Central memory CD8-positive, alpha-beta T cell (primary cell): ENCODE results near the gene KRTAP10-1.

ENCODE experiments used
- ATAC-seq: fragments of 150-1000 bp; cut with Tn5 transposase; replicated peaks from 2 replicates; pipeline ENCODE4 v1.10.0; 2022; ENCODE audit warnings: mild to moderate bottlenecking, moderate FRiP score, moderate number of reproducible peaks; ENCODE audit not compliant: poor library complexity, severe bottlenecking; ENCODE audit errors: extremely low read depth
- DNase-seq, 2 donors: peaks; one replicate each; pipeline ENCODE4 v3.0.0; 2021; ENCODE audit warnings: low spot score in 2 of 2
- H3K27ac Mint-ChIP-seq: one replicate; pipeline ENCODE4 v1.8.0; 2022; ENCODE audit warnings: low read depth, mild to moderate bottlenecking, moderate library complexity, mixed read lengths
- H3K27me3 Mint-ChIP-seq: one replicate; pipeline ENCODE4 v1.8.0; 2022; ENCODE audit warnings: mixed read lengths
- H3K36me3 Mint-ChIP-seq: one replicate; pipeline ENCODE4 v1.8.0; 2022; ENCODE audit warnings: mild to moderate bottlenecking, moderate library complexity, mixed read lengths; ENCODE audit not compliant: insufficient read depth
- H3K4me1 Mint-ChIP-seq: one replicate; pipeline ENCODE4 v1.8.0; 2022; ENCODE audit warnings: mixed read lengths
- H3K4me3 Mint-ChIP-seq: one replicate; pipeline ENCODE4 v1.8.0; 2022; ENCODE audit warnings: mild to moderate bottlenecking, moderate library complexity, mixed read lengths
- H3K9me3 Mint-ChIP-seq: one replicate; pipeline ENCODE4 v1.8.0; 2022; ENCODE audit warnings: mixed read lengths

KRTAP10-1 gene

DNA sequence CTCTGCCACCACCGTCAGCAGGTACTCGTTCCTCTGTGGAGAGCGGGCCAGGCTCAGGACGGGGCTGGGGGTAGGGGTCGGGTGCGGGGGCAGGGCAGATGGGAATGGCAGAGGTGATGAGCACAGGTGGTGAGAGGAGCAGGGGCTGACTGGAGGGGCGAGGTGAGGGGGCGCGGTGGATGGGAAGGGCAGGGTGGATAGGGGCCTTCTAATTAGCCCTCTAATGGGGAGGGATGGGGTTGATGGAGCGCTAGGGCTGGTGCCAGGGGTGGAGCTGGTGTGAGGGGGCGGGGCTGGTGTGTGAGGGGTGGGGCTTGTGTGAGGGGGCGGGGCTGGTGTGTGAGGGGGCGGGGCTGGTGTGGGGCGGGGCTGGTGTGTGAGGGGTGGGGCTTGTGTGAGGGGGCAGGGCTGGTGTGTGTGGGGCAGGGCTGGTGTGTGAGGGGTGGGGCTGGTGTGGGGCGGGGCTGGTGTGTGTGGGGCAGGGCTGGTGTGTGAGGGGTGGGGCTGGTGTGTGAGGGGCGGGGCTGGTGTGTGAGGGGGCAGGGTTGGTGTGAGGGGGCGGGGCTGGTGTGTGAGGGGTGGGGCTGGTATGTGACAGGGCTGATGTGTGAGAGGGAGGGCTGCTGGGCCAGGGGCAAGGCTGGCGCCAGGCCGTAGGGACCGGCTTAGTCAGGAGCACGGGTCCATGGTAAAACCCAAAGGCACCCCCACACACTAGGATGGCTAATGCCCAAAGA, 5.9 kb downstream of the KRTAP10-1 start:
- Mint-ChIP-seq H3K36me3 (peaks cover 2% of the 10 kb centered on the region), H3K4me1 (no peaks in the 10 kb centered on the region), H3K4me3 (no peak overlapping the region), H3K9me3 (no peaks in the 10 kb centered on the region), H3K27ac (no peak overlapping the region), H3K27me3 (no peaks in the 10 kb centered on the region)
- ATAC-seq: no peak
- DNase-seq: no peak

DNA sequence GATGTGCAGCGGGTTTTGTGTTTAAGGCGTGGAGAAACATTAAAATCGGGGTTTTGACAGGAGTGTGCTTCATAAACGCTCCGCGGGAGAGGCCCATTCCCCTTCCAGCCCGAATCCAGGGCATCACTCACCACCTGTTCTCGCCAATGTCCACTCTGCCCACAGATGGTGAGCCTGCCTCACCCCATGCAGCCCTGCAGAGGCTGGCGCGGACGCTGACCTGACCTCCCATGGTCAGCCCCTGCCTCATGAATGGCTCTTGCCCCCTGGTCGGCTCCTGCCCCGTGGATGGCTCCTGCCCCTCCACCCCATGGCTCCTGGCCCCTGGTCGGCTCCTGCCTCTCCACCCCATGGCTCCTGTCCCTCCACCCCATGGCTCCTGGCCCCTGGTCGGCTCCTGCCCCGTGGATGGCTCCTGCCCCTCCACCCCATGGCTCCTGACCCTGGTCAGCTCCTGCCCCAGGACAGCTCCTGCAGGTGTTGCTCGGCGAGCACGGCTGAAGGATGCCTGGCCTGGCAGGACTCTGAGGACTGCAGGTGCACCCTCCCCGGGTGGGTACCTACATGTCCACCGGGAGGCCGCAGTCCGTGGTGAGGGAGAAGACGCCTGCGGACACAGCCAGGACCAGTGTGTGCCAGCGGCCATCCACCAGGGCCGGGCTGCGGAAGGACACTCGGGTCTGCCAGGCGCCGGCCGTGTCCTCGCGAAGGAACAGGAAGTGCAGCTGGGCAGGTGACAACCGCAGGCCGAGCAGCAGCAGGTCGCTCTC, 6.7 kb downstream of the KRTAP10-1 start:
- Mint-ChIP-seq H3K27ac (no peak overlapping the region), H3K27me3 (no peaks in the 10 kb centered on the region), H3K9me3 (no peaks in the 10 kb centered on the region), H3K4me1 (no peaks in the 10 kb centered on the region), H3K36me3 (peaks cover 2% of the 10 kb centered on the region), H3K4me3 (no peak overlapping the region)
- ATAC-seq: no peak
- DNase-seq: no peak

DNA sequence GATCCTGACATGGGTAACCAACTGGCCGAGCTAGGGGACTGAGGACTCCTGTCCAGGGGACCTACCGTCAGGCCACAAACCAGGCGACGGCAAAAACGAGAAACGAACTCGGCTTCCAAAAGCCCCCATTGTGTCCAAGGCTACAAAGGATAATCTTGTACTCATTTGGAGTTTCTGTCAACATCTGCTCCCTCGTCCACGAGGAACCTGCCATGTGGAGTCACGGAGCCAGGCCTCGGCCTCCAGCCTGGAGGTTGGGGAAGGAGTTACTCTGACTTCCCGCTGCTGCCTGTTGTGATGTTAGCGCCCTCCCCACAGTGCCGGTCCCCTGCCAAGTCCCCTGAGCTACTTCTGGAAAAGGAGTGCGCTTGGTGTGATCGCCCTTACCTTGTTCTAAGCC, 7.3 kb downstream of the KRTAP10-1 start:
- Mint-ChIP-seq H3K36me3 (peaks cover 2% of the 10 kb centered on the region), H3K27ac (no peak overlapping the region), H3K9me3 (no peaks in the 10 kb centered on the region), H3K4me3 (no peak overlapping the region), H3K27me3 (no peaks in the 10 kb centered on the region), H3K4me1 (no peaks in the 10 kb centered on the region)
- DNase-seq: no peak
- ATAC-seq: no peak

DNA sequence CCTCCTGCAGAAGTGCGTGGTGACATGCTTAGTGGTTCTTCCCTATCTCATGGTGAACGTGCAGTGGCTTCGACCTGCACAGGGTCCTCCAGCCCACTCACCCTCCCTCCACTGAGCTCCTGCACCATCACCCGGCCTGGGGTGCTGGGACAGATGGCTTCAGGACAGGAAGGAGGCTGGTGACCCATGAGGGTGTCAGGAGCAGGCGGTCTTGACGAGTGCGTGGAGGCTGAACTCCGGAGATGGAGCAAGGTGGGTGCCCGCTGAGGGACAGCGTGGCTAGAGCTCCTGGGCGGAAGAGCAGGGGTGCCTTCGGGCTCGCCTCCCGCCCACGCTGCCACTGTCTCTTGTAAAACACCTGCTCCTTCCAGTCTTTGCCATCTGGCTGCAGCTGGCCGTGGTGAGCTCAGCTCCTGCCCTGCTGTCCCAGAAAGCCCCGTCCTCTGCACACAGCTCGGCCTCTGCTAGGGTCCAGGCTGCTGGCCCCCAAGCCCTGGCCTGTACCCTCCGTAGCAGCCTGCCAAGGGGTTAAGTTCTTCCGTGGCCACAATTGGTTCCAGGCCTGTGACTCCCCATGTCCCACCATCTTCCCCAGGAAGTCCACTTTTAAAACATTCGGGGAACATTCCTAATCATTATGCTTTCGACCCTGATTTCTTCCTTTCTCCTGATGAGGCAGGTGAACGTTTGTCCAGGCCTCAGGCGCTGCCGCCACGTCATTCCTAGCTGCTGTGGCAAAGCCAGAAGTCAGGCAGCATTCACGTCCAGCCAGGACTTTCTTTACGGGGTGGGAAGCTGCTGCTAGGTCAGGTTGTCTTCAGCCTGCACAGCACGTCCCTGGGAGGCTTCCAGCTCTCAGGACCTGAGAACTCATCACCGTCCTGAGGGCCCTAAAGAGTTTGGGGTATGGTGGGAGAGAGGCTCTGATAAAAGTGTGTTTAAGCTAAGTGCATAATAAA, 8.1 kb downstream of the KRTAP10-1 start:
- DNase-seq: no peak
- H3K27ac Mint-ChIP-seq: no peak overlapping the region
- ATAC-seq: no peak
- no peaks in the 10 kb centered on the region for H3K4me1 Mint-ChIP-seq
- no peaks in the 10 kb centered on the region for H3K27me3 Mint-ChIP-seq
- H3K36me3 Mint-ChIP-seq: peaks cover 2% of the 10 kb centered on the region
- H3K4me3 Mint-ChIP-seq: no peak overlapping the region
- H3K9me3 Mint-ChIP-seq: no peaks in the 10 kb centered on the region

- no peak overlapping the region for H3K4me3 Mint-ChIP-seq
- no peak for ATAC-seq
- H3K27me3 Mint-ChIP-seq: no peaks in the 10 kb centered on the region
- DNase-seq: no peak
- H3K4me1 Mint-ChIP-seq: no peaks in the 10 kb centered on the region
- no peak overlapping the region for H3K27ac Mint-ChIP-seq
- H3K9me3 Mint-ChIP-seq: no peaks in the 10 kb centered on the region
- peaks cover 2% of the 10 kb centered on the region for H3K36me3 Mint-ChIP-seq
Observed at GRCh38 chr21:44530903-44531605, 8.9 kb downstream of the KRTAP10-1 start.

- no peak overlapping the region for H3K4me3 Mint-ChIP-seq
- no peak overlapping the region for H3K27ac Mint-ChIP-seq
- no peaks in the 10 kb centered on the region for H3K4me1 Mint-ChIP-seq
- no peaks in the 10 kb centered on the region for H3K9me3 Mint-ChIP-seq
- H3K27me3 Mint-ChIP-seq: no peaks in the 10 kb centered on the region
- H3K36me3 Mint-ChIP-seq: peaks cover 2% of the 10 kb centered on the region
- no peak for ATAC-seq
- no peak for DNase-seq
Observed at GRCh38 chr21:44530221-44530902, 9.6 kb downstream of the KRTAP10-1 start.

- H3K4me1 Mint-ChIP-seq: no peaks in the 10 kb centered on the region
- no peaks in the 10 kb centered on the region for H3K9me3 Mint-ChIP-seq
- no peak overlapping the region for H3K4me3 Mint-ChIP-seq
- ATAC-seq (no peak), DNase-seq (no peak)
- H3K27ac Mint-ChIP-seq: no peak overlapping the region
- H3K27me3 Mint-ChIP-seq: no peaks in the 10 kb centered on the region
- peaks cover 2% of the 10 kb centered on the region for H3K36me3 Mint-ChIP-seq
Observed at GRCh38 chr21:44529503-44530125, 10.4 kb downstream of the KRTAP10-1 start.

- no peaks in the 10 kb centered on the region for H3K27me3 Mint-ChIP-seq
- peaks cover 2% of the 10 kb centered on the region for H3K36me3 Mint-ChIP-seq
- H3K9me3 Mint-ChIP-seq: no peaks in the 10 kb centered on the region
- ATAC-seq: no peak
- no peak for DNase-seq
- no peak overlapping the region for H3K27ac Mint-ChIP-seq
- H3K4me1 Mint-ChIP-seq: no peaks in the 10 kb centered on the region
- no peak overlapping the region for H3K4me3 Mint-ChIP-seq
Observed at GRCh38 chr21:44529011-44529421, 11.0 kb downstream of the KRTAP10-1 start.

GRCh38 chr21:44528634-44528995, 11.4 kb downstream of the KRTAP10-1 start:
- ATAC-seq (no peak), DNase-seq (no peak)
- Mint-ChIP-seq H3K4me3 (no peak overlapping the region), H3K27me3 (no peaks in the 10 kb centered on the region), H3K36me3 (peaks cover 2% of the 10 kb centered on the region), H3K9me3 (no peaks in the 10 kb centered on the region), H3K4me1 (no peaks in the 10 kb centered on the region), H3K27ac (no peak overlapping the region)

DNA sequence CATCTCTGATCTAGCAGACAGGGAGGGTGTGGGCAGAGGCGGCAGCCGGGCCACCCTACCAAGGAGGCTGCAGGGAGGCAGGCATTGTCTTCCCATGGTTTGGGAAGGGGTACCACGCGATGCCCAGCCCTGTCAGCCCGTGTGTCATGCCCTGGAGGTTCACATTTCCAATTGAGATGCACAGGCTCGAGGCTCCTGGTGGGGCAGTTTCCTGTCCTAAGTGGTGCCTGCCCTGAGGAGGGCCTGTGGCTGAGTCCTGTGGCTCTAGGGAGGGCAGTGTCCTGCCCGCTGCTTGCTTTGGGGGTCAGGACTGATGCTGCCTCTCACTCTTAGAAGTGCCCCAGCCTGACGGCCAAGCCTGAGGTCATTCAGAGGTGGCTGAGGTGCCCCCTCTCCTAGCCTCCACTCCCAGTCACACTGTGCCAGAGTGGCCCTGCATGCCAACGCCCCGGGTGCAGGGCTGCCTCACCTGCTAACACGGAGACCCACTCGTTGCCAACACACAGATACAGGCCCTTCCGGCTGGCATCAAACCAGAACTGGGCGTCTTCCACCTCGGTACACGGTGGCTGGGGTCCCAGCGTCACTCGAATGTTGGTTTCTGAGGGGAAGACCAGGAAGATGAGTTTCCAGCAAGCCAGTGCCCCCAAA, 11.9 kb downstream of the KRTAP10-1 start:
- Mint-ChIP-seq H3K27me3 (no peaks in the 10 kb centered on the region), H3K36me3 (peaks cover 2% of the 10 kb centered on the region), H3K27ac (no peak overlapping the region), H3K9me3 (no peaks in the 10 kb centered on the region), H3K4me1 (no peaks in the 10 kb centered on the region), H3K4me3 (no peak overlapping the region)
- DNase-seq (no peak), ATAC-seq (no peak)
